Umbilical cord (tissue), 2 donors: ENCODE results near the gene ECM1. TPM values are rescaled to one million over a fixed set of nuclear protein-coding genes. Genes with fewer than 3 reads are reported as not detected.

Experiments used
- DNase-seq: peaks from one replicate; pipeline ENCODE4 v3.0.0-alpha.2; 2015; ENCODE audit warnings: low spot score
- total RNA-seq: library from RNA; depleted of rRNA; stranded (reverse); fragments of >200 nt; gene quantifications from one replicate; pipeline ENCODE4 v1.2.3, GENCODE V29; 2014; ENCODE audit warnings: low replicate concordance; ENCODE audit not compliant: insufficient read depth

Gene ECM1
- total RNA-seq: 4.3 TPM

DNA sequence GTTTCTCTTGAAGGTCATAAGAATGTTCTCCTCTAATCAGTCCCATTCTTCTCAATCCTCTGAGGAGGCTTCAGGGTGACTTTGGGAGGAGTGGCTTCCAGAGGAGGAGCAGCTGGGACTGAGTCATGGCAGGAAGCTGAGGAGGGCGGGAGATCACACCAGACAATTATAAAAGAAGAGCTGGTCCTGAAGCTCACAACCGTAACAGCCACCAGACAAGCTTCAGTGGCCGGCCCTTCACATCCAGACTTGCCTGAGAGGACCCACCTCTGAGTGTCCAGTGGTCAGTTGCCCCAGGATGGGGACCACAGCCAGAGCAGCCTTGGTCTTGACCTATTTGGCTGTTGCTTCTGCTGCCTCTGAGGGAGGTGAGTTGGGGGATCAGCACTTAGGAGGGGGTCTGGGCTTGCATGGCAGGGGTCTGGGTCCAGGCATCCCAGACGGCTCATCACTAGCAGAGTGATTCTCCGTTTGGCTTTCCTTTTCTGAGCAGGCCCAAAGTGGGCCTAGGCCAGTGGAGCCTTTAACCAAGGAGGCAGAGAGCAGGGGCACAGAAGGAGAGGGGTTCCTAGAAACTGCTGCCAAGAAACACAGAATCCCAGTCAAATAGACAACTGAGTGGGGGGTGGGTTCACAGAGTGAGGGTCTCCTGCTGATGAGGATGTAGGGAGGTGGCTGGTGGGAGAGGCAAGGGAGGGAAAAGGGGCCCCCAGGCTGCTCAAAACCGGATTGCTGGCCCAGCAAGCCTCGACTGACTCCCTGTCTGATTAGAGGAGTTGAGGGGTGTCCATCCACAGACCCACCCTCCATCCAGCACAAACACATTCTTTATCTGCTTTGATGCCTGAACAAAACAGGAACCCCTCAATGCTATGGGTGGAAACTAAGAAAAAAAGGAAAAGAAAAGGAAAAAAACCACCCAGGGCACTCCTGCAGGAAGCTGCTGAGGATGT is at the start of gene ECM1:
ECM1 (plus strand) TSS at position 198 of the 953 bp plus-strand sequence; CDS start at position 299, 101 bp downstream.
- peak; percentile 78 for DNase-seq

DNA sequence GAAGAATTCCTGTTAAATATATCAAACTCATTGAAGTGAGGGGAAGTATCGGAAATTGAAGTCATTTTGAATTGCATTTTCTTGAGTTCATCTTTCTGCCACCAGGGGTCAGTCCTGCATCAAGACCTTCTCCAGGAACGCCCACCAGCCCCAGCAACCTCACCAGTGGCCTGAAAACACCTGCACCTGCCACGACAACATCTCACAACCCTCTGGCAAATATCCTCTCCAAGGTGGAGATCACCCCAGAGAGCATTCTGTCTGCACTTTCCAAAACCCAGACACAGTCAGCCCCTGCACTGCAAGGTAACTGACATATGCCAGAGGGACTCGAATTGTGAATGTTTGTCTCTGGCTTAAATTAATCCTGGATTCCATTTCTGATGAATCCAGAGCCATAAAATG is 43.5 kb upstream of the ECM1 start:
- DNase-seq: peak; percentile 61

- DNase-seq: no peak
These were observed 40.9 kb upstream of the ECM1 start for GRCh38 chr1:150466964-150467363.

DNA sequence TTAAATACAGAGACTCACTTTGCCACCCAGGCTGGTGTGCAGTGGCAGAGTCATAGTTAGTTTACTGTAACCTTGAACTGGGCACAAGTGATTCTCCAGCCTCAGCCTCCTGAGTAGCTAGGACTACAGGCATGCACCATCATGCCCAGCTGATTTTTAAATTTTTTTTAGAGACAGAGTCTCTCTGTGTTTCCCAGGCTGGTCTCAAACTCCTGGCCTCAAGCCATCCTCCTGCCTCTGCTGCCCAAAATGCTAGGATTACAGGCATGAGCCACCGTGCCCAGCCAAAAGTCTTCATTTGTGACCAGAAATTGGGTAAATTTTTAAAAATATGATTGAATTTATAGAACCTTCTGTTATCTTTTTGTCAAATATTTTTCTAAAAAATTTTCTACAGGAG is 38.6 kb upstream of the ECM1 start:
- no peak for DNase-seq

GRCh38 chr1:150472601-150473200 is 35.2 kb upstream of the ECM1 start:
- DNase-seq: no peak

GRCh38 chr1:150473659-150474058 is 34.2 kb upstream of the ECM1 start:
- DNase-seq: no peak

GRCh38 chr1:150474869-150475268 is 33.0 kb upstream of the ECM1 start:
- DNase-seq: no peak

DNA sequence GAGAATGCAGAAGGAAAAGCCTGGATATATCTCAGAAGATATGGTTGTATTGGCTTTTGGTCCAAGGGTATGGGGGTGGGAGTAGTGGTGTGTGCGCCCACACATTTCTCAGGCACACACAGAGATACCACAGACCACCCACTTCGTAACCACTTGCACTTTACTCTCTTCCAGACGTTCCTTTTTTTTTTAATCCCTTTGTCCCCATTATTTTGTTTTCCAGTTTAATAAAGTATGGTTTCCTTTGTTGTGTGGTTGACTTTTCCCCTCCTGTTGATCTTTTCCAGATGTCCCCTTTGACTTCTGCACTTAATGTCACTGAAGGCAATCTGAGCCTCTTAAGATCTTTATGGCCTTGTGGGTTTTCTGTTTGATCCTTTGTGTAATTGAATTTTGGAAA is 31.2 kb upstream of the ECM1 start:
- DNase-seq: peak; percentile 15

- DNase-seq: no peak
These were observed 30.6 kb upstream of the ECM1 start for GRCh38 chr1:150477320-150477719.

DNA sequence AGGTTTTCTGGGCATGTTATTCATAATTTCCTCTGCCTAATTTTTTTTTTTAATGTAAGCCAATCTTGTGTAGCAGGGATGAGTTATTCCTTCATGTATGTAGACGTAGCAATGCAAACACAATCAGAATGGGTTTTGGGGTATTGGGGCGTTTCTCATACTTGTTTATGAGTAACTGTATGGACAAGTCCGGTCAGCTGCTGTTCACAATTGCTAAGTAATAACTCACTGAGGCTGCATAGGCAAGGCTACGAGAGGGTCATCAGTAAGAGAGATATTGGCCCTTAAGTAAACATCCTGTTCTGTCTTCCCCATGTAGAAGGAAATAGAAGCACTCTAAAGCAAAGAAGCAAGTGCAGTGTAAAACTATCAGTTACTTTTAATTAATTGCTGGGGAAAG is 30.2 kb upstream of the ECM1 start:
- no peak for DNase-seq

- DNase-seq: no peak
These were observed 28.5 kb upstream of the ECM1 start for GRCh38 chr1:150479370-150479769.

DNA sequence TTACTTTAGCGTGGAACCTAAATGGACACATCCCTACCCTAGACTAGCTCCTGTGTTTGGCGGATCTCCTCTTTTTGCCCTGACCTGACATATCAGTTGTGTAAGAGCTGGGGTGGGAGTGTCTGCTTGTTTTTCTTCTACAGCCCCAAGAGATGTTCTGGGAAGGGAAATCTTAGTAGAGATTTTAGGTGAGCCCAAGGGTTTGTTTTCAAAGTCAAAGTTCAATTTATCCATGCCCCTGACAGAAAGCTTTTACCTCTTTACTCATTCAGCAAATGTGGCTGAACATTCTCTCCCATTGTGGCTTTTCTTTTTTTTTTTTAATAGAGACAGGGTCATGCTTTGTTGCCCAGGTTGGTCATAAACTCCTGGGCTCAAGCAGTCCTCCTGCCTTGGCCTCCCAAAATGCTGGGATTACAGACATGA is 28.0 kb upstream of the ECM1 start:
- DNase-seq: no peak

GRCh38 chr1:150484431-150484830 is 23.5 kb upstream of the ECM1 start:
- no peak for DNase-seq

- peak; percentile 17 for DNase-seq
These were observed 23.0 kb upstream of the ECM1 start for GRCh38 chr1:150484861-150485260.

DNA sequence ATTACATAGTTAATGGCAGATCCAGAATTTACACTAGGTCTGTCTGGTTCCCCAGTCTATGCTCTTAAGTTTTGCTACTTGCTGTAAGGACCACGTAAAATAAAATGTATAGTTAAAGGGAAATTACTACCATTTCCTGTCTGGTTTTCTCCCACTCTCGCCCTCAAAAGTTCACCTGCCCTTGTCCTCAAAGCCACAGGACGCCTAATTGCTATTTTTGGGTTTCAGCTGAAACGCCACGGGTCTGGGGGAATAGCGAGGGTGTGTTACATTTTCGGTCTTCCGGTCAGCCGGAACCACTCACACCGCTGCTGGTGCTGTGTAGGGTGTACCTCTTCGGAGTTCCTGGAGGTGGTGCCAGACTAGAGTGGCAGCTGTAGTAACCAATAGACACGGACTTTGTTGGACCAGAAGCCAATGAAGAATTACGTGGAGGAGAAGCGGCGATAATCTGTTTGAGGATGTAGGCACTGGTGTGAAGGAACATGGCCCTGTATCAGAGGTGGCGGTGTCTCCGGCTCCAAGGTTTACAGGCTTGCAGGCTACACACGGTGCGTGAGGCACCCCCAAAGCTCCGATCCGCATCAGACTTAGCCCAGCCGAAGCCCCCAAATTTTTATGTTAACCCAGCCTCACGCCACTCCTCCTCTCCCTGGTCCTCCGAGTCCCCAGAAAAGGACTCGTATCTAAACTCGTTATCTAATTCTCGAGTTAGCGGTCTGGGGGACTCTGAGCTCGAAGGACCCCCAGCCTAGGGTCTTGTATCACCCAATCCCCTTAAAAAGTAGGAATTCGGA is 20.7 kb upstream of the ECM1 start, which contains the start of gene TARS2:
TARS2 (plus strand) TSS at position 454 of the 797 bp plus-strand sequence; CDS start at position 486, 32 bp downstream.
- DNase-seq: peak; percentile 99

DNA sequence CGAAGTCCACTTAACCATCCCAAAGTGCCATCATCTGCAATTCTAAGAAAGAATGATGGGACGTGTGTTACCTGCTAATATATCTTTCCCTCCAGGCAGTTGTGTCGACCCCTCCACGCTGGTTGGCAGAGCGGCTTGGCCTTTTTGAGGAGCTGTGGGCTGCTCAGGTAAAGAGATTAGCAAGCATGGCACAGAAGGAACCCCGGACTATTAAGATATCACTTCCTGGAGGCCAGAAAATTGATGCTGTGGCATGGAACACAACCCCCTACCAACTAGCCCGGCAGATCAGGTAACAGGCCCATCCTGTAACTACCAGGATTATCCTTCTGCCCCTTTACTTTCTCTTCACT is 20.2 kb upstream of the ECM1 start:
- DNase-seq: no peak

GRCh38 chr1:150493175-150493574 is 14.7 kb upstream of the ECM1 start:
- no peak for DNase-seq

GRCh38 chr1:150498342-150498741 is 9.6 kb upstream of the ECM1 start:
- DNase-seq: no peak

DNA sequence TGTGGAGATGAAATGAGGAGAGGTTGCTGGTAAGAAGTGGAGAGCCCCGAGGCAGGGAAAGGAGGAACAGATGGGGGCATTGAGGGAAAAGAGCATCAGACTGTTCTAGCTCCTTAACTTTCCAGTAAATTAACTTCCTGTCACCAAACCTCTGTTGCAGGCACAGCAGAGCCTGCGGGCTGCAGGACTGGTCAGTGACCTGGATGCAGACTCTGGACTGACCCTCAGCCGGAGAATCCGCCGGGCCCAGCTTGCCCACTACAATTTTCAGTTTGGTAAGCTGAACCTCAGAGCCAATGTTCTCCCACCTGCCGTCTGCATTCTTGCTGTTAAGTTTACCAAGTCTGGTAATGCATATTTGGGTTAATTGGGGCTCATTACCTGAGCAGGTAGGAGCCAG is 2.5 kb upstream of the ECM1 start:
- no peak for DNase-seq

DNA sequence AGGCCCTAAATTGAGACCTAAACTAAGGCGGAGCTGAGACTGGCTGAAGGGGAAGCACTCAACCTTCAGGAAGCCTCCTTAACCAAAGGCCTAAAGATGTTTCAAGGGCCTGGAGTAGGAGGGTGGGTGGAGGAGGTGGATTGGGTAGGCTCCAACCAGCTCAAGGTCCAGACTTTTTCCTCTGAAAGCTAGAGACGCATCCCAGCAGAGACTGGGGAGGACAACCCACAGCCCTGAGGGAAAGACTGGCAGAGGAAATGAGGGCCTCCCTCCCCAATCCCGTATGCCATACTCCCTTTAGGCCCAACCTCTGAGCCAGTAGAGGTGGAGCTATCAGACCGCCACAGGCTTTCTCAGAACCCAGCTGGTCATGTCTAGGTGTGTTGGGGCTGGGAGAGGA is 1.1 kb downstream of the ECM1 start:
- DNase-seq: no peak

GRCh38 chr1:150511551-150511950 is 3.6 kb downstream of the ECM1 start:
- DNase-seq: no peak
